Hepatocyte (in vitro differentiated cells): ENCODE results near the gene TMEM169.

Experiments used
- CTCF ChIP-seq: fragments of 200-600 bp; sonication (generic); IDR thresholded peaks from 2 replicates; pipeline ENCODE4 v1.5.1; 2016; ENCODE audit warnings: antibody characterized with exemption, mild to moderate bottlenecking; ENCODE audit not compliant: poor library complexity
- EZH2 ChIP-seq: fragments of 200-600 bp; sonication (generic); IDR thresholded peaks from 2 replicates; pipeline ENCODE4 v1.6.1; 2016; ENCODE audit warnings: antibody characterized with exemption, mild to moderate bottlenecking, borderline replicate concordance
- EZH2phosphoT487 ChIP-seq: fragments of 200-600 bp; sonication (generic); IDR thresholded peaks from one replicate; pipeline ENCODE4 v1.6.1; 2018; ENCODE audit warnings: antibody characterized with exemption, mild to moderate bottlenecking, low read depth, moderate library complexity; ENCODE audit not compliant: unreplicated experiment, severe bottlenecking

GRCh38 chr2:216134958-216135541 lies 53.3 kb downstream of the TMEM169 start:
- TF ChIP-seq CTCF, result no peak
- no peak for TF ChIP-seq EZH2phosphoT487
- TF ChIP-seq EZH2, result no peak
